Muscle of arm (tissue), 14 donors: ENCODE results near the gene AQP10. TPM values are rescaled to one million over a fixed set of nuclear protein-coding genes. Genes with fewer than 3 reads are reported as not detected.
"Not testable (repeated sequence)": the region's sequence is repeated elsewhere in the genome, so short reads cannot be mapped to it uniquely, and the experiment has no call there.

ENCODE experiments used
- DNase-seq: peaks from one replicate; pipeline ENCODE4 v3.0.0-alpha.2; 2013
- long read RNA-seq, 11 donors: transcript quantifications; one replicate each; lab custom pipeline, GENCODE V29; 2026
- polyA plus RNA-seq, 12 donors: library from polyadenylated mRNA; unstranded; fragments of 120-200 nt; gene quantifications; one replicate each; pipeline ENCODE4 v1.2.1, GENCODE V29; 2013; ENCODE audit not compliant: insufficient read length in 12 of 12

The AQP10 gene
- polyA plus RNA-seq: under 1 TPM in 4 of 12 donors, not detected in 8; 0.14 to 0.28 (median 0.21) TPM
- long read RNA-seq, donor 1, partial matches to known transcripts: 0 of 1 reads
- long read RNA-seq, donor 1, other reads (novel, unspliced or antisense): 0 of 1 reads
- long read RNA-seq, donor 2: 0 reads
- long read RNA-seq, donor 3: 0 reads
- long read RNA-seq, donor 4: 0 reads
- long read RNA-seq, donor 5: 0 reads
- long read RNA-seq, donor 6: 0 reads
- long read RNA-seq, donor 7: 0 reads
- long read RNA-seq, donor 8: 0 reads
- long read RNA-seq, donor 9: 0 reads
- long read RNA-seq, donor 10: 0 reads
- long read RNA-seq, donor 11: 0 reads

- DNase-seq: no peak
Measured at GRCh38 chr1:154320882-154321608, at the start of gene AQP10. TSS of gene AQP10 (plus strand) at chr1:154321093. CDS start at chr1:154321156, 63 bp downstream.

GRCh38 chr1:154272217-154272998, 48.5 kb upstream of the AQP10 start, which contains the start of gene HAX1:
TSS of gene HAX1 (plus strand) at chr1:154272629. CDS start at chr1:154272724, 95 bp downstream.
- DNase-seq: peak; percentile 95

- DNase-seq: no peak
Measured at GRCh38 chr1:154272999-154273563, 47.8 kb upstream of the AQP10 start.

GRCh38 chr1:154276797-154277196, 44.1 kb upstream of the AQP10 start:
- DNase-seq: no peak

- not testable (repeated sequence) for DNase-seq
Measured at GRCh38 chr1:154287591-154287990, 33.3 kb upstream of the AQP10 start.

GRCh38 chr1:154288661-154289060, 32.2 kb upstream of the AQP10 start:
- no peak for DNase-seq

- DNase-seq: no peak
Measured at GRCh38 chr1:154290921-154291320, 30.0 kb upstream of the AQP10 start.

GRCh38 chr1:154295408-154296235, 25.3 kb upstream of the AQP10 start:
- no peak for DNase-seq

GRCh38 chr1:154301582-154301981, 19.3 kb upstream of the AQP10 start:
- no peak for DNase-seq

GRCh38 chr1:154304664-154305337, 16.1 kb upstream of the AQP10 start:
- no peak for DNase-seq

- no peak for DNase-seq
Measured at GRCh38 chr1:154306151-154306550, 14.7 kb upstream of the AQP10 start.

GRCh38 chr1:154307670-154308270, 13.1 kb upstream of the AQP10 start:
- not testable (repeated sequence) for DNase-seq

- DNase-seq: not testable (repeated sequence)
Measured at GRCh38 chr1:154309136-154309535, 11.8 kb upstream of the AQP10 start.

GRCh38 chr1:154312229-154313065, 8.4 kb upstream of the AQP10 start:
- not testable (repeated sequence) for DNase-seq

GRCh38 chr1:154313066-154313356, 7.9 kb upstream of the AQP10 start:
- no peak for DNase-seq

GRCh38 chr1:154314226-154314625, 6.7 kb upstream of the AQP10 start:
- not testable (repeated sequence) for DNase-seq

GRCh38 chr1:154316704-154317103, 4.2 kb upstream of the AQP10 start:
- no peak for DNase-seq

- no peak for DNase-seq
Measured at GRCh38 chr1:154318386-154318785, 2.5 kb upstream of the AQP10 start.

- DNase-seq: not testable (repeated sequence)
Measured at GRCh38 chr1:154321609-154321934, 679 bp downstream of the AQP10 start.
